GM19238 (cell line): ENCODE results near the gene TDO2.
"Not testable (repeated sequence)": the region's sequence is repeated elsewhere in the genome, so short reads cannot be mapped to it uniquely, and the experiment has no call there.

Experiments used
- DNase-seq: peaks from one replicate; pipeline ENCODE4 v3.0.0; 2011; ENCODE audit warnings: low spot score; ENCODE audit not compliant: insufficient read length

TDO2 gene

GRCh38 chr4:155903453-155903852, at the start of gene TDO2:
Gene TDO2 (plus strand): TSS chr4:155903696. CDS start chr4:155903759, 63 bp downstream.
- no peak for DNase-seq

GRCh38 chr4:155854582-155855226, 48.8 kb upstream of the TDO2 start:
- no peak for DNase-seq

GRCh38 chr4:155855897-155856296, 47.6 kb upstream of the TDO2 start:
- DNase-seq: no peak

- no peak for DNase-seq
Observed at GRCh38 chr4:155866177-155866576, 37.3 kb upstream of the TDO2 start, which contains the start of gene ASIC5. Gene ASIC5 (minus strand): TSS chr4:155866277. CDS start chr4:155866226, 51 bp downstream.

- no peak for DNase-seq
Observed at GRCh38 chr4:155875878-155876277, 27.6 kb upstream of the TDO2 start.

GRCh38 chr4:155877971-155878370, 25.5 kb upstream of the TDO2 start:
- no peak for DNase-seq

GRCh38 chr4:155878611-155879010, 24.9 kb upstream of the TDO2 start:
- DNase-seq: no peak

- DNase-seq: no peak
Observed at GRCh38 chr4:155879767-155880166, 23.7 kb upstream of the TDO2 start.

GRCh38 chr4:155881555-155881954, 21.9 kb upstream of the TDO2 start:
- no peak for DNase-seq

- no peak for DNase-seq
Observed at GRCh38 chr4:155883895-155884294, 19.6 kb upstream of the TDO2 start.

GRCh38 chr4:155885666-155886065, 17.8 kb upstream of the TDO2 start:
- DNase-seq: no peak

GRCh38 chr4:155887045-155887444, 16.5 kb upstream of the TDO2 start:
- no peak for DNase-seq

GRCh38 chr4:155887847-155888570, 15.5 kb upstream of the TDO2 start:
- no peak for DNase-seq

GRCh38 chr4:155889031-155889793, 14.3 kb upstream of the TDO2 start:
- no peak for DNase-seq

GRCh38 chr4:155889946-155890345, 13.6 kb upstream of the TDO2 start:
- no peak for DNase-seq

GRCh38 chr4:155891058-155891457, 12.4 kb upstream of the TDO2 start:
- DNase-seq: no peak

- not testable (repeated sequence) for DNase-seq
Observed at GRCh38 chr4:155898371-155898770, 5.1 kb upstream of the TDO2 start.

GRCh38 chr4:155899891-155900290, 3.6 kb upstream of the TDO2 start:
- no peak for DNase-seq

GRCh38 chr4:155900381-155900780, 3.1 kb upstream of the TDO2 start:
- DNase-seq: no peak

GRCh38 chr4:155901013-155901412, 2.5 kb upstream of the TDO2 start:
- DNase-seq: no peak

- DNase-seq: no peak
Observed at GRCh38 chr4:155904331-155904730, 835 bp downstream of the TDO2 start.

- DNase-seq: no peak
Observed at GRCh38 chr4:155906554-155907247, 3.2 kb downstream of the TDO2 start.
